ENCODE results near the gene RASAL2. TPM values are rescaled to one million over a fixed set of nuclear protein-coding genes. Genes with fewer than 3 reads are reported as not detected.

The RASAL2 gene
- 11.7 and 14.3 TPM in 2 replicates for total RNA-seq

GRCh38 chr1:178093951-178094738, at the start of gene RASAL2:
RASAL2 (plus strand) TSS chr1:178094104; CDS start chr1:178094493, 389 bp downstream.

GRCh38 chr1:178496410-178497135, 402.7 kb downstream of the RASAL2 start, which contains the start of gene CLEC20A:
CLEC20A (minus strand) TSS chr1:178496964; CDS start chr1:178496939, 25 bp downstream.

GRCh38 chr1:178512566-178513277, 418.8 kb downstream of the RASAL2 start, which contains the start of gene TEX35:
TEX35 (plus strand) TSS chr1:178513109; CDS start chr1:178513189, 80 bp downstream.

Other genes starting within 250 kb of the RASAL2 start
- 0.97 and 1.5 TPM in 2 replicates for gene SEC16B, start 124.0 kb upstream of the RASAL2 start, total RNA-seq

Data from epithelial cell of umbilical artery (primary cell).